SHP77 treated with DMSO at 0.1 percent for 48 hours (cell line): Measurements from ENCODE around the gene UBE3A.

Experiments
- DNase-seq: peaks from one replicate; lab custom pipeline; 2025; lab: John Stamatoyannopoulos, UW

UBE3A gene

DNA sequence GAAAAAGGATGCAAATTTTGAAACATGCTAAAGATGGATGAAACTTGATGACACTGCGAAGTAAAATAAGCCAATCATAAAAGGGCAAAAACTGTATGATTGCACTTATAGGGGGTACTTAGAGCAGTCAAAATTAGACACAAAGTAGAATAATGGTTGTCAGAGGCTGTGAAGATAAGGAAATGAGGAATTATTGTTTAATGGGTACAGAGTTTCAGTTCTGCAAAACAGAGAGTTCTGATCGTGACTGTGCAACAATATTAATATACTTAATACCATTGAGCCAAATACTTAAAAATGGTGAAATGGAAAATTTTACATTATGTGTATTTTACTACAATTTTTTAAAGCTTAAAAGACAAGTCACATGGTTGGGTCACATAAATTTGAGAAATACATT lies 35.1 kb downstream of the UBE3A start:
- DNase-seq, result no peak

DNA sequence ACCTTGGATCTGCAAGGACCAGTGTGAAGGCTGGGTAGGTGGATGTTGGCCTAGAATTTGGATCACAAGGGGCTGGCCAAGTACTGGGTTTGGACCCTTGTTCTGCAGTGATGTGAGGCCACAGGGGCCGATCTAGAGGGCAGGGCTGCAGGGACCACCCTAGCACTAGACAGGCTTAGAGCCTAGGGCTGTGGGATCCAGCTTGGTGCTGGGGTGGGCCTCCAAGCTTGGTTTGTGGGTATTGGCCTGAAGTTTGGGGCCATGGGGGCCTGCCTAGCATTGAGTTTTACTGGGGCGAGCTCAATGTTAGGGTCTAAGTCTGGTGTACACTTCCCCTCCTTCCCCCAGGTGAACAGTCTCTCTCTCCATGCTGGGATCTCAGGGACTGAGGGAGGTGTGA lies 36.5 kb downstream of the UBE3A start:
- DNase-seq, result no peak

DNA sequence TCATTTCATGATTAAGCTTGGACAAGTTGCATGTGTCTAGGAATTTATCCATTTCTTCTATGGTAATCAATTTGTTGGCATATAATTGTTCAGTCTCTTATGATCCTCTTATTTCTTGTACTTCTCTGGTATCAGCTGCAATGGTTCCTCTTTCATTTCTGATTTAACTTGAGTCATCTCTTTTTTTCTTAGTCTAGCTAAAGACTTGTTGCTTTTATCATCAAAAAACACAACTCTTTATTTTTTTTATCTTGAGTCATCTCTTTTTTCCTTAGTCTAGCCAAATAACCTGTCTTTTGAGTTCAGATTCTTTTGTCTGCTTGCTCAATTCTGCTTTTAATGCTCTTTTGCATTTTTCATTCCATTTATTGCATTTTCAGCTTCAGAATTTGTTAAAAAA lies 37.3 kb downstream of the UBE3A start:
- no peak for DNase-seq

GRCh38 chr15:25397100-25397499 lies 41.7 kb downstream of the UBE3A start:
- DNase-seq, result no peak

DNA sequence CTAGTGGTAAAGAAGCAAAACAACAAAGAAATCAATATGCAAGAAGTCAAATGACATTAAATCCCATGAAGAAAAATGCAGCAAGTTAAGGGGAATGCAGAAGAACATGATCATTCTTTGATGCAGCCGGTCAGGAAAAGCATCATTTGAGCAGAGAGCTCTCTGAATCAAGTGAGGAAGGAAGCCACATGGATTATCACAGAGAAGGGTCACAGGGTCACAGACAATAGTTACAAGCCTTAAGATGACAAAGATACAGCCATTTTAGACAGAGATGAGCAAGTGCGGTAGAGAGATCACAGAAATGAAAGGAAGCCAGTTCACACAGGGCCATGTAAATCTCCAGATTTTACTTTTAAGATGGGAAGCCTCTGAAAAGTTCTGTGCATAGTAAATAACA lies 43.9 kb downstream of the UBE3A start:
- DNase-seq, result no peak

GRCh38 chr15:25392806-25393205 lies 46.0 kb downstream of the UBE3A start:
- no peak for DNase-seq

DNA sequence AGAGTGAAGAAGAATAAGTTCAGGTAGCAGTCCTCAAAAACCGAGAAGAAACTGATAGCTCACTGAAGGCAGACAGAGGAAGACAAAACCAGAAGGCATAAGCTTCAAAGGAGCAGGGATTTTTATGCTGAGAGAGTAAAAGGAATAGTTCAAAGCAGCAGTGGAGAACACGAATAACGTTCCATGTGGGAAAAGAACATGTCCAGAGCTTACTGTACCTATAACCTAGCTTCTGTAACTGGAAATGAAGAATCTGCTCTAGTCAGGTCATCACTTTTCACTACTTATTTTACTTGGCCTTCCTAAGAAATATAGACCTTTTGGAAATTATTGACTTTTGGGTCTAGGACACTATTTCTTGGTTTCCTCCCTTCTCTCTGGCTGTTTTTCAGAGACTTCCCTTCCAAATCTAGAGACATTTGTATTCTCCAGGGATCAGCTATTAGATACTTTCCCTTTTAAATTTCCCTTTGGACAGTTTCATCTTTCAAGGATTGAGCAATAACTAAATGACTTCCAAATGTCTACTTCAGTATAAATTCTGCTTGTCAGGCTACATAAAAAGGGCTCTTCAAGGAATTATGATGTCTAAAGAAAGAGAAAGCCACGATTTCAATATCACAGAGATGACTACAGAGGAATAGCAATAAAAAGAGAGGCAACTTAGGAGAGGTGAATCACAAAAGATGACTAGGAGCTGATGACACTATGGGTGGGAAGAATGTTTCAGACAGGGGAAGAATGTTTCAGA lies 46.7 kb downstream of the UBE3A start:
- no peak for DNase-seq

DNA sequence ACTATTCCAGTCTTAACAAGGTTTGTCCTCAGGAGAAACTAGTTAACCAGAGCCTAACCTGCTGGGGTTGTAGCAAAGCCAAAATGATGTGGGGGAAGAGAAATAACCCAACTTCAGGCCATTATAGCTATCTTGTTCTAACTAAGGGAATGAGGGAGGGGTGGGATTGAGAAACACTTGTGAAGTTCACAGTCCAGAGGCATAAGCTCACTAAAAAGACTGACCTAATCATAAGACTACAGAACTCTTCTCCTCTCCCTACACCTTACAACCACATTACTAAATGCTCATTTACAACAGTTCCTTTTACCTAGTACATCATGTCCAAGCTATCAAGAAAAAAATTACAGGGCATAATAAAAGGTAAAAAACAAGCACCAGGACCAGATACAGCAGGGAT lies 52.8 kb downstream of the UBE3A start:
- DNase-seq, result no peak

GRCh38 chr15:25381579-25381978 lies 57.2 kb downstream of the UBE3A start:
- DNase-seq, result no peak

DNA sequence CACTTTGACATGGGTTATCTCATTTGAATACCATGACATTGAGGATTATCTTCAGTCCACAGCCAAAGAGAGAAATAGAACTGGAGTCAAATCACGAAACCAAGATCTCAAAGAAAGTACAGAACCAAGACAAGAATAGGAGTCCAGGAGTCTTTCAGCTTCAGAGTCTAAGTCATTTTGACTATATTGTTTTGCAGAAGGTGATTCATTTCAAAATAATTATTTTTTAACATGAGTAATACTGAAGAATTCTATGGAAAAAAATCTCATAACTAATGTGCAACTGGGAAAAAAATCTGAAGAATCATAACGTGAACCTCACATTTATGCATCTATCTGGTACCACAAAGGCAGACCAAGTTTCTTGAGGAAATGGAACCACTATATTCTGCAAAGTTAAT lies 60.3 kb downstream of the UBE3A start:
- no peak for DNase-seq

GRCh38 chr15:25375557-25375956 lies 63.3 kb downstream of the UBE3A start:
- no peak for DNase-seq

GRCh38 chr15:25374143-25374542 lies 64.7 kb downstream of the UBE3A start:
- no peak for DNase-seq

DNA sequence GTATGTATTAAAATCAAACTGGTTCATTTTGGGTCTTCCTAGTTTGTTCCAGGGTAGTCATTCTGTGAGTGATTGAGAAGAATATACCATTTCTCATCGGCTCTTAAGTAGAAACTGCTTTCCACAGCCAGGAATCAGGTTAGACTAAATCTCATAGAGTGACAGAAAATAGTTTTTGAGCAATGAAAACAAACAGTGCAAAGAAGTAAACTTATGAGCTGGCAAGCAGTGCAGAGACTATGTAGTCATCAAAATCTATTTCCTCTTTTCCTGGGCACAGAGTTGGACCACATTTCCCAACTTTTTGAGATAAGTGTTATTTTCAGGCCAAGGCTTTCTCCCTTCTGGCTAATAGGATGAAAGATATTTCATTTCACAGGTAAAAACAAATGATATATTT lies 66.5 kb downstream of the UBE3A start:
- no peak for DNase-seq

- no peak for DNase-seq
Measured at GRCh38 chr15:25368850-25369249, 70.0 kb downstream of the UBE3A start.

DNA sequence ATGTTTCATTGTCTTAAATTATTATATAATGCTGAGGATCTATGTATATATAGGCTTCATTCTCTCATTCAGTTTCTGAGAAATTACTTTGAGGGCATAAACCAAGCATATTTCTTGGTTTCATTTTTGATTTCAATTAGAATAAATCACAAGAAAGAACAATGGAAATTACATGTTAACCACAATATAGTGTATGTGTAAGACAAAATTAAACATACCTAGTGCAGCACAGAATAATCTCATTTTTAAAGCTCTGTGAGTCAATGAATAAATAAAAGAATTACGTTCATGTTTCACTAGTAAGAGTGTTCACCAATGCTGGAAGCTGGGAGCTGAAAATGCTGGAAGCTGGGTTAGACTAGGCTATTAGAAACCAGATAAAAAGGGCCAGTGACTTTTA lies 72.8 kb downstream of the UBE3A start:
- DNase-seq, result no peak

DNA sequence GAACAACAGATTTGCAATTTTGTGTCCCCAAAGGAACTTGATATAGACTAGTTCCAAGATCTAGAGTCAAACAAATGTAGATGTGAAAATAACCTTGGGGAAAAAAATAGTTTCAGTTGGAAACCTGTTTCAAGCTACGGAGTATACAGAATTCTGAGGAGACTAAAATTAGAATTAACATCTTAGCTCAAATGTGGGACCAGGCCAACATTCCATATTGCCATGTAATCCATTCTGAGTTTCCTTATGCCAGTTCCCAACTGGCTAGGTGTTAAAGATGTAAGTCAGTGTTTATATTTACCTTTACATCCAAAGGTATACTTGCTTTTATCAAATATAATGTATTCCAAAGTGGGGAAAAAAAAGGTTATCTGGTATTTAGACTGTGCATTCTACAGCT lies 76.3 kb downstream of the UBE3A start:
- no peak for DNase-seq

- no peak for DNase-seq
Measured at GRCh38 chr15:25347707-25348106, 91.1 kb downstream of the UBE3A start.

GRCh38 chr15:25346371-25346770 lies 92.5 kb downstream of the UBE3A start:
- no peak for DNase-seq

GRCh38 chr15:25345943-25346342 lies 92.9 kb downstream of the UBE3A start:
- no peak for DNase-seq

- no peak for DNase-seq
Measured at GRCh38 chr15:25342629-25343028, 96.2 kb downstream of the UBE3A start.

- no peak for DNase-seq
Measured at GRCh38 chr15:25339431-25339830, 99.4 kb downstream of the UBE3A start.

- no peak for DNase-seq
Measured at GRCh38 chr15:25335279-25335678, 103.5 kb downstream of the UBE3A start.

GRCh38 chr15:25333049-25333448 lies 105.8 kb downstream of the UBE3A start:
- no peak for DNase-seq

GRCh38 chr15:25332306-25332705 lies 106.5 kb downstream of the UBE3A start:
- DNase-seq, result no peak

DNA sequence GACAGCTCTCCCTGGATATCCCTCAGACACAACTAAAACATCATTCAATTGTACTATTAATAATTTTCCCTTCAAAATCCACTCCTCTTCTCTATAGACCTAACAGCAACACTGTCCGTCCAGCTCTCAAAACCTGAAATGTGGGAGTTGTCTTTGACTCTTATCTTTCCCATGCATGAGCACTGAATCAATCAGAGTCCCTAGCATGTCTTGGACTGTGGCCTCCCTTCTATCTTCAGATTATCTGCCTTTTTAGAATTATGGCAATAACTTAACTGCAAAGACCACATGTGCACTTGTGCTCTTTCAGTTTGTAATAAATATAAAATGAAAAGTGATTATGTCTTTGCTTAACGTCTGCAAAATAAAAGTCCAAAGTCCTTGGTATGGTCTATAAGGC lies 107.0 kb downstream of the UBE3A start:
- no peak for DNase-seq
